ENCODE data around the gene CAB39.

CAB39 gene

GRCh38 chr2:230759481-230760167, 47.0 kb downstream of the CAB39 start:
- no peak for DNase-seq (ENCODE audit: low spot score in 2 of 2)
- in situ Hi-C loops (cut with MboI; ENCODE audit: low sequenced_read_pairs) = no loop called here
- no peaks in the 10 kb centered on the region for H3K9me3 ChIP-seq
- no peaks in the 10 kb centered on the region for H3K4me1 ChIP-seq
- no peaks in the 10 kb centered on the region for H3K27me3 ChIP-seq (ENCODE audit: low read depth)
- peaks cover 8% of the 10 kb centered on the region for H3K36me3 ChIP-seq (replicated peaks)
- no peak overlapping the region for H3K4me3 ChIP-seq

GRCh38 chr2:230761704-230762103, 49.1 kb downstream of the CAB39 start:
- no peaks in the 10 kb centered on the region for H3K9me3 ChIP-seq
- H3K4me1 ChIP-seq = no peaks in the 10 kb centered on the region
- peaks cover 10% of the 10 kb centered on the region for H3K36me3 ChIP-seq (replicated peaks)
- no peaks in the 10 kb centered on the region for H3K27me3 ChIP-seq (ENCODE audit: low read depth)
- DNase-seq (ENCODE audit: low spot score in 2 of 2) = no peak
- H3K4me3 ChIP-seq = no peak overlapping the region
- in situ Hi-C loops (cut with MboI; ENCODE audit: low sequenced_read_pairs) = no loop called here

GRCh38 chr2:230762317-230762896, 49.8 kb downstream of the CAB39 start:
- Histone ChIP-seq H3K4me3 (no peak overlapping the region), H3K27me3 (ENCODE audit: low read depth) (no peaks in the 10 kb centered on the region), H3K9me3 (no peaks in the 10 kb centered on the region), H3K4me1 (no peaks in the 10 kb centered on the region), H3K36me3 (replicated peaks) (peaks cover 10% of the 10 kb centered on the region)
- DNase-seq (ENCODE audit: low spot score in 2 of 2) = peak; percentile 32 to 55
- in situ Hi-C loops (cut with MboI; ENCODE audit: low sequenced_read_pairs) = no loop called here

GRCh38 chr2:230764346-230764745, 51.7 kb downstream of the CAB39 start:
- in situ Hi-C loops (cut with MboI; ENCODE audit: low sequenced_read_pairs) = no loop called here
- Histone ChIP-seq H3K4me3 (no peak overlapping the region), H3K4me1 (no peaks in the 10 kb centered on the region), H3K36me3 (replicated peaks) (peaks cover 10% of the 10 kb centered on the region), H3K9me3 (no peaks in the 10 kb centered on the region), H3K27me3 (ENCODE audit: low read depth) (no peaks in the 10 kb centered on the region)
- DNase-seq (ENCODE audit: low spot score in 2 of 2) = no peak

- in situ Hi-C loops (cut with MboI; ENCODE audit: low sequenced_read_pairs) = no loop called here
- H3K4me3 ChIP-seq = no peak overlapping the region
- H3K4me1 ChIP-seq = peaks cover 7% of the 10 kb centered on the region
- DNase-seq (ENCODE audit: low spot score in 2 of 2) = no peak
- no peaks in the 10 kb centered on the region for H3K9me3 ChIP-seq
- peaks cover 10% of the 10 kb centered on the region for H3K36me3 ChIP-seq (replicated peaks)
- no peaks in the 10 kb centered on the region for H3K27me3 ChIP-seq (ENCODE audit: low read depth)
Measured at GRCh38 chr2:230765611-230766300, 53.1 kb downstream of the CAB39 start.

- no peaks in the 10 kb centered on the region for H3K27me3 ChIP-seq (ENCODE audit: low read depth)
- H3K36me3 ChIP-seq (replicated peaks) = peaks cover 3% of the 10 kb centered on the region; the same call in 1 of the 2 replicates
- in situ Hi-C loops (cut with MboI; ENCODE audit: low sequenced_read_pairs) = no loop called here
- no peaks in the 10 kb centered on the region for H3K9me3 ChIP-seq
- H3K4me3 ChIP-seq = no peak overlapping the region
- DNase-seq (ENCODE audit: low spot score in 2 of 2) = no peak
- H3K4me1 ChIP-seq = peaks cover 12% of the 10 kb centered on the region
Measured at GRCh38 chr2:230767862-230768388, 55.3 kb downstream of the CAB39 start.

- in situ Hi-C loops (cut with MboI; ENCODE audit: low sequenced_read_pairs) = no loop called here
- no peaks in the 10 kb centered on the region for H3K9me3 ChIP-seq
- H3K27me3 ChIP-seq (ENCODE audit: low read depth) = no peaks in the 10 kb centered on the region
- H3K36me3 ChIP-seq (replicated peaks) = peaks cover 3% of the 10 kb centered on the region; the same call in 1 of the 2 replicates
- H3K4me1 ChIP-seq = peaks cover 12% of the 10 kb centered on the region
- DNase-seq (ENCODE audit: low spot score in 2 of 2) = peak in 1 of 2 experiments; percentile 87
- no peak overlapping the region for H3K4me3 ChIP-seq
Measured at GRCh38 chr2:230770804-230771203, 58.2 kb downstream of the CAB39 start.

- in situ Hi-C loops (cut with MboI; ENCODE audit: low sequenced_read_pairs) = no loop called here
- H3K9me3 ChIP-seq = no peaks in the 10 kb centered on the region
- no peaks in the 10 kb centered on the region for H3K27me3 ChIP-seq (ENCODE audit: low read depth)
- no peak for DNase-seq (ENCODE audit: low spot score in 2 of 2)
- H3K4me3 ChIP-seq = no peak overlapping the region
- H3K4me1 ChIP-seq = peaks cover 12% of the 10 kb centered on the region
- no peaks in the 10 kb centered on the region; the same call in 1 of the 2 replicates for H3K36me3 ChIP-seq (replicated peaks)
Measured at GRCh38 chr2:230772156-230772555, 59.5 kb downstream of the CAB39 start.

GRCh38 chr2:230773039-230773773, 60.6 kb downstream of the CAB39 start:
- Histone ChIP-seq H3K27me3 (ENCODE audit: low read depth) (no peaks in the 10 kb centered on the region), H3K4me3 (no peak overlapping the region), H3K36me3 (replicated peaks) (peaks cover 8% of the 10 kb centered on the region), H3K4me1 (peaks cover 12% of the 10 kb centered on the region), H3K9me3 (no peaks in the 10 kb centered on the region)
- in situ Hi-C loops (cut with MboI; ENCODE audit: low sequenced_read_pairs) = no loop called here
- DNase-seq (ENCODE audit: low spot score in 2 of 2) = no peak

GRCh38 chr2:230774348-230774951, 61.8 kb downstream of the CAB39 start:
- no peaks in the 10 kb centered on the region for H3K9me3 ChIP-seq
- peaks cover 10% of the 10 kb centered on the region for H3K36me3 ChIP-seq (replicated peaks)
- in situ Hi-C loops (cut with MboI; ENCODE audit: low sequenced_read_pairs) = no loop called here
- H3K4me1 ChIP-seq = peaks cover 12% of the 10 kb centered on the region
- no peak overlapping the region for H3K4me3 ChIP-seq
- no peaks in the 10 kb centered on the region for H3K27me3 ChIP-seq (ENCODE audit: low read depth)
- DNase-seq (ENCODE audit: low spot score in 2 of 2) = no peak

- Histone ChIP-seq H3K27me3 (ENCODE audit: low read depth) (no peaks in the 10 kb centered on the region), H3K4me1 (peaks cover 5% of the 10 kb centered on the region; the same call in 1 of the 2 replicates), H3K4me3 (no peak overlapping the region), H3K9me3 (no peaks in the 10 kb centered on the region), H3K36me3 (replicated peaks) (peaks cover 10% of the 10 kb centered on the region)
- in situ Hi-C loops (cut with MboI; ENCODE audit: low sequenced_read_pairs) = no loop called here
- no peak for DNase-seq (ENCODE audit: low spot score in 2 of 2)
Measured at GRCh38 chr2:230775737-230776136, 63.1 kb downstream of the CAB39 start.

GRCh38 chr2:230777721-230778120, 65.1 kb downstream of the CAB39 start:
- Histone ChIP-seq H3K4me3 (no peak overlapping the region), H3K9me3 (no peaks in the 10 kb centered on the region), H3K4me1 (no peaks in the 10 kb centered on the region), H3K27me3 (ENCODE audit: low read depth) (no peaks in the 10 kb centered on the region), H3K36me3 (replicated peaks) (peaks cover 10% of the 10 kb centered on the region)
- in situ Hi-C loops (cut with MboI; ENCODE audit: low sequenced_read_pairs) = no loop called here
- DNase-seq (ENCODE audit: low spot score in 2 of 2) = no peak

GRCh38 chr2:230778350-230779063, 65.9 kb downstream of the CAB39 start:
- Histone ChIP-seq H3K4me3 (no peak overlapping the region), H3K27me3 (ENCODE audit: low read depth) (no peaks in the 10 kb centered on the region), H3K9me3 (no peaks in the 10 kb centered on the region), H3K36me3 (replicated peaks) (peaks cover 10% of the 10 kb centered on the region), H3K4me1 (no peaks in the 10 kb centered on the region)
- DNase-seq (ENCODE audit: low spot score in 2 of 2) = no peak
- in situ Hi-C loops (cut with MboI; ENCODE audit: low sequenced_read_pairs) = no loop called here

Measured in HAP-1 (cell line).